Ascending aorta (tissue), 2 donors: ENCODE data around the gene PCSK2. TPM values are rescaled to one million over a fixed set of nuclear protein-coding genes. Genes with fewer than 3 reads are reported as not detected.

ENCODE experiments used
- DNase-seq, 2 donors: peaks; one replicate each; pipeline ENCODE4 v3.0.0-alpha.2; 2019; ENCODE audit warnings: low spot score in 2 of 2
- H3K27ac ChIP-seq, 2 donors: fragments of 200-600 bp; sonication (generic); one replicate each; pipeline ENCODE4 v1.5.1; 2016 to 2017; ENCODE audit warnings: mild to moderate bottlenecking in 1 of 2
- H3K27me3 ChIP-seq: fragments of 200-600 bp; sonication (generic); one replicate; pipeline ENCODE4 v1.5.1; 2017
- H3K36me3 ChIP-seq, 2 donors: fragments of 200-600 bp; sonication (generic); one replicate each; pipeline ENCODE4 v1.5.1; 2016
- H3K4me1 ChIP-seq, 2 donors: fragments of 200-600 bp; sonication (generic); one replicate each; pipeline ENCODE4 v1.5.1; 2016 to 2017; ENCODE audit warnings: mild to moderate bottlenecking in 1 of 2
- H3K4me3 ChIP-seq, 2 donors: fragments of 200-600 bp; sonication (generic); one replicate each; pipeline ENCODE4 v1.5.1; 2016 to 2017; ENCODE audit warnings: mild to moderate bottlenecking in 1 of 2
- H3K9me3 ChIP-seq, 2 donors: fragments of 200-600 bp; sonication (generic); one replicate each; pipeline ENCODE4 v1.5.1; 2016
- intact Hi-C: fragments of 100-400 bp; cut with DNase I; formaldehyde crosslinking; loops from one replicate; pipeline ENCODE4 v1.15.1; 2023
- total RNA-seq: library from RNA; depleted of rRNA; stranded (reverse); fragments of >200 nt; gene quantifications from one replicate; pipeline ENCODE4 v1.1.0, GENCODE V29; 2016
- TF ChIP-seq, protein P1 (sequence below), 3 experiments: fragments of 200-600 bp in 2 of 3; fragments of 450-650 bp in 1 of 3; sonication (generic) in 2 of 3; IDR thresholded peaks; one replicate each; pipeline ENCODE4 v1.5.1; 2016 to 2019; ENCODE audit warnings: antibody characterized with exemption in 3 of 3, mild to moderate bottlenecking in 1 of 3, moderate library complexity in 1 of 3

PCSK2 gene
- total RNA-seq, 1 donor from 2014 or later = not detected

DNA sequence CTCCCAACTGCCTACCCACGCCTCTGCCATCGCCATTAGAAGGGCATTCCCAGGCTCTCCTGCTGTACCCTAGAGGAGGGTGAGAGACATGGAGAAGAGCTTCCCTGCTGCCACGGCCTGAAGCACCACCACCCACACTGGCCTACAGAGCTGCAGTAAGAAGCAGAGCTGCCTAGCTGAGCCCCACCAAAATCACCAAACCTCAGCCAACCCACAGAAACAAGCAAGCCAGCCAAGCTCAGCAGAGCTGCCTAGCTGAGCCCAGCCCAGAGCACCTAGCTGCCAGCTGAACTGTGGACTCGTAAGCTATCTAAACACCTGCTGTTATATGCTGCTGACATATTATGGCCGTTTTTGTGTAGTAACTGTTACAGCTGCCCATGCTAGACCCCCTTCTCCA lies 149.2 kb downstream of the PCSK2 start:
- DNase-seq = no peak
- no peak overlapping the region for H3K4me3 ChIP-seq
- no peaks in the 10 kb centered on the region for H3K4me1 ChIP-seq
- TF ChIP-seq, protein P1, sequence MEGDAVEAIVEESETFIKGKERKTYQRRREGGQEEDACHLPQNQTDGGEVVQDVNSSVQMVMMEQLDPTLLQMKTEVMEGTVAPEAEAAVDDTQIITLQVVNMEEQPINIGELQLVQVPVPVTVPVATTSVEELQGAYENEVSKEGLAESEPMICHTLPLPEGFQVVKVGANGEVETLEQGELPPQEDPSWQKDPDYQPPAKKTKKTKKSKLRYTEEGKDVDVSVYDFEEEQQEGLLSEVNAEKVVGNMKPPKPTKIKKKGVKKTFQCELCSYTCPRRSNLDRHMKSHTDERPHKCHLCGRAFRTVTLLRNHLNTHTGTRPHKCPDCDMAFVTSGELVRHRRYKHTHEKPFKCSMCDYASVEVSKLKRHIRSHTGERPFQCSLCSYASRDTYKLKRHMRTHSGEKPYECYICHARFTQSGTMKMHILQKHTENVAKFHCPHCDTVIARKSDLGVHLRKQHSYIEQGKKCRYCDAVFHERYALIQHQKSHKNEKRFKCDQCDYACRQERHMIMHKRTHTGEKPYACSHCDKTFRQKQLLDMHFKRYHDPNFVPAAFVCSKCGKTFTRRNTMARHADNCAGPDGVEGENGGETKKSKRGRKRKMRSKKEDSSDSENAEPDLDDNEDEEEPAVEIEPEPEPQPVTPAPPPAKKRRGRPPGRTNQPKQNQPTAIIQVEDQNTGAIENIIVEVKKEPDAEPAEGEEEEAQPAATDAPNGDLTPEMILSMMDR (IDR thresholded peaks at IDR 0.05) = no peak
- no peaks in the 10 kb centered on the region for H3K27me3 ChIP-seq
- intact Hi-C loops = no loop called here
- no peak overlapping the region for H3K27ac ChIP-seq
- no peaks in the 10 kb centered on the region for H3K9me3 ChIP-seq
- H3K36me3 ChIP-seq = no peaks in the 10 kb centered on the region

GRCh38 chr20:17377231-17377630 lies 150.4 kb downstream of the PCSK2 start:
- intact Hi-C loops = no loop called here
- no peaks in the 10 kb centered on the region for H3K36me3 ChIP-seq
- H3K4me3 ChIP-seq = no peak overlapping the region
- H3K27me3 ChIP-seq = no peaks in the 10 kb centered on the region
- H3K9me3 ChIP-seq = no peaks in the 10 kb centered on the region
- no peak for DNase-seq
- H3K4me1 ChIP-seq = no peaks in the 10 kb centered on the region
- H3K27ac ChIP-seq = no peak overlapping the region
- TF ChIP-seq, protein P1 (IDR thresholded peaks at IDR 0.05) = no peak

DNA sequence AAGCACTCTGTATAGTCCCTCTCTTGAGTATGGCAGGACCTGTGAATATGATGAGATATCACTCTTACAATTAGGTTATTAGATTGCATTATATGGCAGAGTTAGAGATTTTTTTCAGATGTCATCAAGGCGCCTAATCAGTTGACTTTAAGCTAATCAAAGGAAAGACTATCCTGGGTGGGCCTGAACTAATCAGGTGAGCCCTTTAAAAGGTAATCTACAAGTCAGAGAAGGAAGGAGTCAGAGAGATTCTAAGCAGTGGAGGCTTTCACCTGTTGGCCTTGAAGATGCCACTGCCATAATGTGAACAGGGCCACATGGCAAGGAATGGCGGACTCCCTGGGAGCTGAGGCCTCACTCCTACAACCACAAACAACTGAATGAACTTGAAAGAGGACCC lies 152.8 kb downstream of the PCSK2 start:
- Histone ChIP-seq H3K9me3 (no peaks in the 10 kb centered on the region), H3K36me3 (no peaks in the 10 kb centered on the region), H3K27me3 (no peaks in the 10 kb centered on the region), H3K27ac (no peak overlapping the region), H3K4me1 (no peaks in the 10 kb centered on the region), H3K4me3 (no peak overlapping the region)
- no peak for DNase-seq
- intact Hi-C loops = no loop called here
- TF ChIP-seq, protein P1 (IDR thresholded peaks at IDR 0.05) = no peak

GRCh38 chr20:17380801-17381200 lies 154.0 kb downstream of the PCSK2 start:
- Histone ChIP-seq H3K4me3 (no peak overlapping the region), H3K27me3 (no peaks in the 10 kb centered on the region), H3K4me1 (no peaks in the 10 kb centered on the region), H3K9me3 (no peaks in the 10 kb centered on the region), H3K27ac (no peak overlapping the region), H3K36me3 (no peaks in the 10 kb centered on the region)
- intact Hi-C loops = no loop called here
- TF ChIP-seq, protein P1 (IDR thresholded peaks at IDR 0.05) = no peak
- DNase-seq = no peak

- H3K27me3 ChIP-seq = no peaks in the 10 kb centered on the region
- TF ChIP-seq, protein P1 (IDR thresholded peaks at IDR 0.05) = no peak
- H3K4me1 ChIP-seq = no peaks in the 10 kb centered on the region
- intact Hi-C loops = no loop called here
- no peak for DNase-seq
- H3K36me3 ChIP-seq = no peaks in the 10 kb centered on the region
- H3K27ac ChIP-seq = no peak overlapping the region
- H3K4me3 ChIP-seq = no peak overlapping the region
- no peaks in the 10 kb centered on the region for H3K9me3 ChIP-seq
Observed at GRCh38 chr20:17381724-17382123, 154.9 kb downstream of the PCSK2 start.

DNA sequence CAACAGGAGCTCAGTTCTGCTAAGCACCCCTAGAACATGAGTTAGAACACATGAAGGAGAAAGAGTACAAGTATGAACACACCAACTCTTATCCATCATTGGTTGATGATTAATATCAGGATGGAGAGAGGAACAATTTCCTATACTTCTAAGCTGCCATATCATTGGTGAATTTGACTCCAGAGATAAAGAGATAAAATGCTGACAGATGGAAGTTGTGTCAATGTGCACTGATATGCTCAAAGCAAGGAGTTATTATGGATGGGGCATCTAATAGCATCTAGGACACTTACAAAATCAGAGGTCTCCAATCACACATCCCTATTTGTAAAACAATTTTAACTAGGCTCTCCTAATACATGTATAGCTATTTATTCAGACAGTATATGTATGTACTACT lies 159.0 kb downstream of the PCSK2 start:
- no peak overlapping the region for H3K4me3 ChIP-seq
- no peaks in the 10 kb centered on the region for H3K36me3 ChIP-seq
- H3K27me3 ChIP-seq = no peaks in the 10 kb centered on the region
- H3K4me1 ChIP-seq = no peaks in the 10 kb centered on the region
- DNase-seq = no peak
- TF ChIP-seq, protein P1 (IDR thresholded peaks at IDR 0.05) = no peak
- intact Hi-C loops = no loop called here
- H3K27ac ChIP-seq = no peak overlapping the region
- no peaks in the 10 kb centered on the region for H3K9me3 ChIP-seq
